GM08714 (cell line): ENCODE results near the gene TBXA2R.
A peak's percentile ranks its signal among the peaks of the same experiment; 100 is the strongest.
"Not testable (repeated sequence)": the region's sequence is repeated elsewhere in the genome, so short reads cannot be mapped to it uniquely, and the experiment has no call there.

Experiments used
- H3K4me3 ChIP-seq: fragments of 200-500 bp; sonication (Bioruptor generic); 2 replicates; pipeline ENCODE4 v1.5.1; 2014; ENCODE audit warnings: mild to moderate bottlenecking, low read length, inconsistent platforms
- ZNF274 ChIP-seq: IDR thresholded peaks from 2 replicates; pipeline ENCODE4 v1.6.1; 2012; ENCODE audit warnings: mild to moderate bottlenecking, low read depth, low read length

TBXA2R gene

DNA sequence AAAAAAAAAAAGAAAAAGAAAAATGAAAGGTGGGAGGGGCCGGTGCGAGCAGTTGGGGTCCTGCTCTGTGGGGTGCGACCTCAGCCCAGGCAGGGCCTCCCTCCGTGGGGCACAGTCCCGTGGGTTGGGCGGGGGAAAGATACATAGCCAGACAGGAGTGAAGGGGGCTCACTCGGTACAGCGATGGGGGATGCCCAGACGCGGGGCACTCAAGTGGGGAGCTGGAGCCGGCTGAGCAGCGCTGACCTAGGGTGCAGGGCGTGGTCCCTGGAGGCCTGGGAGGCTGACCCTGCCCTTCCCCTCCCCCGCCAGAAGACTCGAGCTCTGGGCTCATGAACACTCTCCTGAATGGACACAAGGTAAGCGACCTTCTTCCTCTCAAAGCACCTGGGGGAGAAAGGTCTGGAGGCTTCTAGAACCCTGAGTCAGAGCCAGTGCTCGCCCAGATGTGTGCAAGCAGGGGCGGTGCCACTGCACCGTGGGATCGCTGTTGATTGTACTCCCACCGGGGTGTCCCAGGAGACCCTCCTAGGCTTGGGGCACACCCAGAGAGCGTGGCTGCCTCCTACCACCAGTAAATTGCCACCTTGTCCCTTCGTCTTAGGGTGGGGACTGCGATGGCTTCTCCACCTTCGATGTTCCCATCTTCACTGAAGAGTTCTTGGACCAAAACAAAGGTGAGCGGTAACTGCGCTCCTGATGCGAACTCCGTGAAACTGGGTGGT, 30.6 kb downstream of the TBXA2R start:
- no peak overlapping the region for H3K4me3 ChIP-seq
- no peak for TF ChIP-seq ZNF274

DNA sequence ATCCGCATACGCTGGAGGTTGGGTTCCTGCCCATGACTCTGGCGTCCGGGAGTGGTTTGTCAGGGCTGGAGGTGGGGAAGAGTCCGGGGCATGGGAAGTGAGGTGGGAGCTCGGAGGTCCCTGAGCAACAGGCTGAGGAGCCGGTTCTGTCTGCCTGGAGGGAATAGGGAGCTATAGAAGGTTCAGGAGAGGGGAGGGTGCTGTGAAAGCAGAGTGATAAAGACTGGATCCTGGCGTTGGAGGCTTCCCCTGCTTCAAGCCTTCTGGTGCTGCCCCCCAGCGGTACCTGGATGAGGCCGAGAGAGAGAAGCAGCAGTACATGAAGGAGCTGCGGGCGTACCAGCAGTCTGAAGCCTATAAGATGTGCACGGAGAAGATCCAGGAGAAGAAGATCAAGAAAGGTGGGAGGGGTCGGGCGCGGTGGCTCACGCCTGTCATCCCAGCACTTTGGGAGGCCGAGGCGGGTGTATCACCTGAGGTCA, 31.4 kb downstream of the TBXA2R start:
- TF ChIP-seq ZNF274 = no peak
- H3K4me3 ChIP-seq = no peak overlapping the region

DNA sequence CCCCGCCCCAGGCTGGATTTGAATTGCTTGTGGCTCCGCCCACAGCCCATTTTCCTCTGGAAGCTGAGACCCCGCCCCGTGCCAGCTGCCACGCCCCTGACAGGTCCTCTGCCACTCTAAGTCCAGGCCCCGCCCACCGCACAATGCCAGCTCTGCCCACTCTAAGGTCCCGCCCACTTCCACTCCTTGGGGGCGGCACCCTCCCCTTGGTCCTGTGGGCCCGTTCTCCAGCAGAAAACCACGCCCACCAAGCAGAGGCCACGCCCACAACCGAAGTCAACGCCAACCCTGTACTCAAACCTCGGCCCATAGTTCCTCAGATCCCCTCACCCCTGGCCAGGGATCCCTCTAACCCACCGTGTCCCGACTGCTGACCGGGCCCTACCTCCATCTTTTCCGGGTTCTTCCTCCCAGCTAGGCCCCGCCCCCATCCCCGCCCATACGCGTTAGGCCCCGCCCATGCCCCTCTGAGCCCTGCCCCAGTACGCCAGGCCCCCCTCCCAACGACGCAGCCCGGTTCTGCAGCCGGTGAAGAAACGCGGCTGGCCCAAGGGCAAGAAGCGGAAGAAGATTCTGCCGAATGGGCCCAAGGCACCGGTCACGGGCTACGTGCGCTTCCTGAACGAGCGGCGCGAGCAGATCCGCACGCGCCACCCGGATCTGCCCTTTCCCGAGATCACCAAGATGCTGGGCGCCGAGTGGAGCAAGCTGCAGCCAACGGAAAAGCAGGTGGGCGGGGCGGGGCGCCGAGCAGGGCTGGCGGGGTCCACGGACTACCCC, 32.6 kb downstream of the TBXA2R start:
- H3K4me3 ChIP-seq = peak overlapping the region; percentile 92; the same call in 1 of the 2 replicates
- no peak for TF ChIP-seq ZNF274

DNA sequence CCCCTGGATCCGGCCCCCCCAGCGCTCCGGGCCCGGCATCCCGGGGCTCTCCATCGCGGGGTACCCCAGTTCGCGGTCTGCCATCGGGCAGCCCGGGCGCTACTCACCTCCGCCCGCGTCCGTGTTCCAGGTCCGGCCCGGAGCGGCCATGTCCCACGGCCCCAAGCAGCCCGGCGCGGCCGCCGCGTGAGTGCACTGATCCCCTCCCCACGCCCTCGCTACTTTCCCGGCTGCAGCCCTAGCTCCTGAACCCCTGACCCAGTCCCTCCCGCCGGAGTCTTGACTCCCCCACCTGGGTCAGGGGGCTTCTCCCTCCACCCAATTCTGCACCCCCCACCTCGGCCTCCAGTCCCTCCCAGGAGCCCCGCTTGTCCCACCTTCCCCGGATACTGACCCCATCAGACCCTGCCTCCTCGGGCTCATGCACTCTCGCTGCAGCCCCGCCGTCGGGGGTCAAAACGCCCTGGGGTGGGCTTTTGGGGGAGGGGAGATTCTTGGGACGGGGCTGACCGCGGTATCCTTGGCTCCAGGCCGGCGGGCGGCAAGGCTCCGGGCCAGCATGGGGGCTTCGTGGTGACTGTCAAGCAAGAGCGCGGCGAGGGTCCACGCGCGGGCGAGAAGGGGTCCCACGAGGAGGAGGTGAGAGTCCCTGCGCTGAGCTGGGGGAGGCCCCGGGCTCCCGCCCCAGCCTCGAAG, 33.4 kb downstream of the TBXA2R start:
- no peak for TF ChIP-seq ZNF274
- H3K4me3 ChIP-seq = peak overlapping the region; percentile 92

DNA sequence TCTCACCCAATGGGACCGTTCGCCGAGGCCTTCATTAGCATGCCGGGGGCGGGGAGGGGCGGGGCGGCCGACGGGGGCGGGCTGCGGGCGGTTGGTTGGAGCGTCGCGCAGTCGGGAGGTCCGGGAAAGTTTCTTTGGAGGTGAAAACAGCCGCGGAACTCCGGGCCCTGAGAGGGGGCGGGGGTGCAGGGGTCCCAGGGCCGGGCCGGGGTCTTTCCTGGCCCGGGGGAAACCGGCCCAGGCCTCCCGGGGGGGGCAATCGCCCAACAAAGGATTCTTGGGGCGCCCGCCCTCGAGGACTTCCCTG, 33.9 kb downstream of the TBXA2R start, which contains the start of gene HMG20B:
TSS of gene HMG20B (plus strand) at position 90 of the 307 bp plus-strand sequence. CDS start 366 bp downstream, outside the sequence.
- peak within 1 kb of the TSS; percentile 92 for H3K4me3 ChIP-seq
- no peak for TF ChIP-seq ZNF274

DNA sequence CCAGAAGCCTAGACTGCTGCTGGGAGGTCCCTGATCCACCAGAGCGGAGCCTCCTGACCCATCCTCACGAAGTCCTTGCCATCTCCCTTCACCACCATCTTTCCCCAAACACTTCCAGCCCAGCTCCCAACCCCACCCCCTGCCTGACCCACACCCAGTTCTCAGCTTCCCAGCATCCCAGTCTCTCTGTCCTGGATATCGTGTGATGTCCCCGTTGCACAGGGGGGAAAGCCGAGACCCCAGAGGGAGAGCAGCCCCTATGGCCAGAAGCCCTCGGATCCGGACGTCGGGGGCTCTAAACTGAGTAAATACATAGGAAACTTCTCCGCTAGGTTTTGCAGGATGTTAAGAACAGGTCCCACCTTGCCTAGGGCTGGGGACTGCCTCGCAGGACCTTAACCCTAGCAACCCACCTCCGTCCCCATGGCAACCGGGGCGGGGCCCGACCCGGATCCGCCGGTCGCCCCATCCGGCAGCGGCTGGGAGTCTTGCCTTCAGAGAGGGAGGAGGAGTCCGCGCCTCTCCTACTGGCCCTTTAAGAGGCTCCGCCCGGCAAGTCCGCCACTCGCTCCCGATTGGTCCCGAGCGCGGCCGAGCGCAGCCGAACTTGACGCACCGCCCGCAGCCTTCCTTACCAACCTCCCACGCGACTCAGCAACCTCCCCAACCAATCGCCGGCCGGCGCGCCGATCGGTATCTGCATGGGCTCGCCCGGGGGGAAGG, 34.4 kb downstream of the TBXA2R start:
- H3K4me3 ChIP-seq = peak overlapping the region; percentile 41; the same call in 1 of the 2 replicates
- no peak for TF ChIP-seq ZNF274

DNA sequence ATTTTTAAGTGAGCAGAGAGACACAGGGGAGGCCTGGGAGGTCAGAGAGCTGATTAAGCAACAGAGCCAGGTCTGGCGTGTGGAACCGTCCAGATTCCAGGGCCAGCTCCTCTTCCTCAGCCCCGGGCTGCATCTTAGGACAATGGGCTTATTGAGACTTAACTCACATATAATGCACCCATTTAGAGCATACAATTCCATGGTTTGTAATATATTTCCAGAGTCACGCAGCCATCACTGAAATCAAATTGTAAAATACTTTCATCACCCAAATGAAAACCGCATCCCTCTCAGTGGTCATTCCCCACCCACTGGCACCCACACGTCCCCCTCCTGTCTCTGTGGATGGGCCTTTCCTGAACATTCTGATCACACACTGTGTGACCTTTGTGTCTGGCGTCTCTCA, 36.1 kb downstream of the TBXA2R start:
- no peak for TF ChIP-seq ZNF274
- no peak overlapping the region for H3K4me3 ChIP-seq

DNA sequence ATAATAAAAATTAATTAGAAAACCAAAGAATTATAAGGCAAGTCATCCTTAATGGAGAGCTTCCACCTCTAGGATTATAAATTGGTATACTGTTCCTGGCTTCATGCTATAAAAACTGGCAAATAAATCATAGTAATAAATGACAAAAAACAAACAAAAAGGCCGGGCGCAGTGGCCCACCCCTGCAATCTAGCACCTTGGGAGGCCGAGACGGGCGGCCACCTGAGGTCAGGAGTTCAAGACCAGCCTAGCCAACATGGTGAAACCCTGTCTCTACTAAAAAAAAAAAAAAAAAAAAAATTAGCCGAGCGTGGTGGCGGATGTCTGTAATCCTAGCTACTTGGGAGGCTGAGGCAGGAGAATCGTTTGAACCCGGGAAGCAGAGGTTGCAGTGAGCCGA, 36.6 kb downstream of the TBXA2R start:
- not testable (repeated sequence) for H3K4me3 ChIP-seq

DNA sequence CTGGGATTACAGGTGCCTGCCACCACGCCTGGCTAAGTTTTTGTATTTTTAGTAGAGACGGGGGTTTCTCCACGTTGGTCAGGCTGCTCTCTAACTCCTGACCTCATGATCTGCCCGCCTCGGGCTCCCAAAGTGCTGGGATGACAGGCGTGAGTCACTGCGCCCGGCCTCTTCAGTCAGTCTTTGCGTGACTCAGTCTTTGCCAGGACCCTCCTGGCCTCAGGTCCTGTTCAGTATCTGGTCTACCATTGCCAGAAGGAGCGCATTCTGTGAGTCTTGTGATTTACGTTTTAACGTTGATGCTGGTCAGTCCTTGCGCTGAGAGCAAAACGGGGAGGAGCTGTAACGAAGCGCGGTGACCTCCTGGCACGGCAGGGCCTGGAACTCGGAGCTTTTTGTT, 41.5 kb downstream of the TBXA2R start:
- H3K4me3 ChIP-seq = no peak overlapping the region
- TF ChIP-seq ZNF274 = no peak

DNA sequence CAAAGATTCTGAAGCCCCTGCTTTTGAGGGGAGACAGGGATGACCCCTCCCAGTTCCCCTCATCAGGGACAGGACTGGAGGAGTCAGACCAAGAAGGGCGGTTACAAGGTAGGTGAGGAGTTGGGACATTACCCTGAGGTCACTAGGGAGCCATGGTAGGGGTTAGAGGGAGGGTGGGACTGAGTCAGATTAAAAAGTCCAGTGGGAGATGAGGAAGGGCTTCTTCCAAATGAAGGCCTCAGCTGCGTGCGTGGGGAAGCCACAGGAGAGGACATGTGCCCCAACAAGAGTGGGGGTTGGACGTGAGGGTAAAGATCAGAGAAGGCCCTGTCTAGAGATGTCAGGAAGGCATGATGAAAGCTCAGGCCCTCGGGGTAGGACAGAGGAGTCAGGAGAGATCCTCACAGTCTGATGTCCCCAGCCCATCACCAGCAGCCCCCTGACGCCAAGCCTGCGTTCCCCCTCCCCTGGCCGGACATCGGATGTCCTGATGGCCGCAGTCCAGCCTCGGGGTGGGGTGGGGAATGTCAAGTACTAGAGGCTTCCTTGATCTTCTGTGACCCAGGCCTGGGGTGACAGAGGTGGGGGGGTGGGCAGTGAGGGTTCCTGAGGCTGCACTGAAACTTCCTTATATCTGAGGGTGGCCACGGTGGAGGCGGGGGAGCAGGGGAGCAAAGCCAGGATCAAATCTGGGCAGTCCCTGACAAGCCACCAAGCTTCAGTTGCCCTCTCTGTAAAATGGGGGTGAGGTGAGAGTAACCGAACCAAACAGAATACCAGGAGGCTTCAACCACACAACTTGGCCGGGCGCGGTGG, 42.8 kb downstream of the TBXA2R start:
- no peak overlapping the region for H3K4me3 ChIP-seq
- TF ChIP-seq ZNF274 = no peak

DNA sequence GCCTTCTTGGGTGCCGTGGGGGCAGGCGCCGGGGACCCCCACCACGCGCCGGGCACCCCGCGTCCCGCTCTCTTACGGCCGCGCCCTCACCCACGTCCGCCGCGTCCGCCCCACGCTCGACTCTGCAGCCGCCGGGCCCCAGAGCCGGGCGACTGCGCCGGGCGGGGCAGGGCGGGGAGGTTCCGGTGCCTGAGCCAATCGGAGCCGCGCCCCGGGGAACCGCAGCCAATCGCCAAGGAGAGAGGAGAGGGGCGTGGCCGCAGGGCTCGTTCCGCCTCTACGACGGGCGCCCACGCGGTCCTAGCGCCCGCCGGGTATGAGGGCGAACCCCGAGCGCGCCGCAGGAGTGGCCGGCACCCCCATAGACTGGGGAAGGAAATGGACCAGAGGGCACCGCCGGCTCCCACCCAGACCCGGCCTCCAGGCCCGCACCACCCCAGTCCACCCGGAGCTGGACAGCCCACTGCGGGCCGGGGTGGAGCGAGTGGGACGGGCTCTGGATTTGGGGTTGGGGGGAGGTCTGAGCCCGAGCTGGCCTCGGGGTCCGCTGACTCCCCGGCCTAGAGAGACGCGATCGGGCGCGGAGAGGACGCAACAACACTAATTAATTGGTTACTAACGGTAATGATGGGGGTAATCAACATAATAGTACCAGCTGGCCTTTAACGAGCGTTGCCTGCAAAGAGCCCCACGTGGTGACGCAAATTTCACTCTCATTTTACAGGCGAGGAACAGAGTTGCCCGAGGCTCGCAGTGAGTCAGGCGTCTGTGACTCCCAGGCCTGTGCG, 49.0 kb downstream of the TBXA2R start, which contains the start of gene MFSD12:
TSS of gene MFSD12 (minus strand) at position 126 of the 788 bp plus-strand sequence. CDS start 183 bp downstream, outside the sequence.
- no peak for TF ChIP-seq ZNF274

DNA sequence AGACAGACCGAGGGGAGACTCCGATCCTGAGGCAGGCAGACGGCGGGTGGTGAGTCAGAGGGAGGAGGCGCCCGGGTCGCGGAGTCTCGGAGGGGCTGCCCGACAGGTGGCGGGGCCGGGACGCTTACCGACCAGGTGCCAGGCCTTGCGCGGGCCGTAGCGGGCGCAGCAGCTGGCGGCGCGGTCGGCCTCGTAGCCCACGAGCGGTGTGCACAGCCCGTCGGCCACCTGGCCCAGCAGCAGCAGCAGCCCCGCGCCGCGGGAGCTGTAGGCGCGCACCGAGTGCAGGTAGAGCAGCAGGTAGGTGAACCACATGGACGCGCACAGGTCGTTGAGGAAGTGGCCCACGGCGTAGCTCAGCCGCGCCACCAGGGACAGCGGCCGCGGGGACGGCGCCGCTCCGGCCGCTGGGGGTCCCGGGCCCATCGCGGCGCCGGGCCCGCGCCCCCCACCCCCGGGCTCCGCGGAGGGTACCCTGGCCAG, 49.7 kb downstream of the TBXA2R start:
- no peak for TF ChIP-seq ZNF274
- peak overlapping the region; percentile 62 for H3K4me3 ChIP-seq

More for the DNA sequence above, 49.0 kb downstream of the TBXA2R start, which contains the start of gene MFSD12:
- peak within 1 kb of the TSS; percentile 76 for H3K4me3 ChIP-seq
